ENCODE data around the gene RNF150. TPM values are rescaled to one million over a fixed set of nuclear protein-coding genes. Genes with fewer than 3 reads are reported as not detected.

RNF150 gene
- total and polyA plus RNA-seq, 2 of the 4 experiments (the other 2 are of a cell fraction): 6.2 to 18.1 TPM

GRCh38 chr4:141099326-141099725, 33.9 kb downstream of the RNF150 start:
- Histone ChIP-seq H3K9me3 (ENCODE audit: control insufficient read depth, insufficient read depth, low read length) (no peaks in the 10 kb centered on the region), H3K56ac (ENCODE audit: extremely low read depth, insufficient read depth, low read length) (no peak overlapping the region), H3K23ac (ENCODE audit: low read depth, low read length) (no peak overlapping the region), H3K4ac (ENCODE audit: low read depth, low read length) (no peak overlapping the region), H2AK5ac (ENCODE audit: low read depth, low read length) (no peak overlapping the region), H3K27me3 (ENCODE audit: control insufficient read depth, insufficient read depth, low read length) (no peaks in the 10 kb centered on the region), H2AK9ac (replicated peaks; ENCODE audit: low read depth, low read length, poor library complexity) (no peak overlapping the region), H3K9me1 (ENCODE audit: insufficient read depth, low read length) (no peaks in the 10 kb centered on the region), H4K8ac (ENCODE audit: low read depth in 2 of 2, low read length in 2 of 2) (no peak overlapping the region), H4K5ac (ENCODE audit: low read depth, low read length) (no peak overlapping the region), H3K4me3 (ENCODE audit: insufficient read depth, low read depth, low read length) (no peak overlapping the region), H2AFZ (replicated peaks; ENCODE audit: low read length, poor library complexity) (no peak overlapping the region), H2BK5ac (ENCODE audit: low read depth, low read length, poor library complexity, severe bottlenecking) (no peak overlapping the region), H3K4me1 (ENCODE audit: control insufficient read depth, insufficient read depth, low read length) (peaks cover 2% of the 10 kb centered on the region; the same call in 1 of the 2 replicates), H3K4me2 (ENCODE audit: low read depth, low read length) (no peak overlapping the region; the same call in 1 of the 2 replicates), H4K91ac (ENCODE audit: insufficient read depth, low read depth, low read length) (no peak overlapping the region), H3K79me1 (ENCODE audit: low read depth in 1 of 2, low read length in 2 of 2) (peaks cover 0 to 3% of the 10 kb centered on the region in 2 experiments; a peak in 1 of 4 replicates), H3K18ac (ENCODE audit: low read depth, low read length) (no peak overlapping the region), H4K20me1 (ENCODE audit: insufficient read depth, low read length) (no peaks in the 10 kb centered on the region), H3K36me3 (ENCODE audit: control insufficient read depth, insufficient read depth, low read length) (no peaks in the 10 kb centered on the region), H3K27ac (ENCODE audit: insufficient read depth, low read length) (no peak overlapping the region), H2BK15ac (ENCODE audit: low read depth, low read length) (no peak overlapping the region), H2BK120ac (ENCODE audit: low read depth, low read length) (no peak overlapping the region), H3K9ac (ENCODE audit: low read depth, low read length) (no peak overlapping the region), H3K14ac (replicated peaks; ENCODE audit: low read depth, low read length) (no peak overlapping the region), H2BK20ac (ENCODE audit: low read depth, low read length) (no peak overlapping the region)
- ATAC-seq (ENCODE audit: low read depth) (peak; percentile 54; the same call in 1 of the 2 replicates), DNase-seq (peak; percentile 51)
- intact Hi-C loops (cut with micrococcal nuclease) (no loop called here), in situ Hi-C loops (cut with MboI; ENCODE audit: low sequenced_read_pairs) (no loop called here), dilution Hi-C loops (cut with HindIII; ENCODE audit: low sequenced_read_pairs, unreplicated experiment) (no loop called here)
- ChIA-PET POLR2A (ENCODE audit: unreplicated experiment) (no interaction called here), CTCF (no interaction called here)
- TF ChIP-seq MXI1 (IDR thresholded peaks at IDR 0.05; ENCODE audit: borderline replicate concordance, low read depth, low read length): no peak
- TF ChIP-seq FOS (IDR thresholded peaks at IDR 0.05; ENCODE audit: low read depth, low read length): no peak
- no peak for TF ChIP-seq NFE2L2 (IDR thresholded peaks at IDR 0.05; ENCODE audit: low read depth, low read length)
- TF ChIP-seq ELK1 (IDR thresholded peaks at IDR 0.05; ENCODE audit: borderline replicate concordance, low read depth, low read length): no peak
- TF ChIP-seq CTCF (conservative IDR thresholded peaks at IDR 0.05; ENCODE audit: low read depth, low read length): no peak
- no peak for TF ChIP-seq MAZ (IDR thresholded peaks at IDR 0.05; ENCODE audit: borderline replicate concordance, low read depth, low read length)
- TF ChIP-seq RAD21 (IDR thresholded peaks at IDR 0.05; ENCODE audit: low read length): no peak
- no peak for TF ChIP-seq CEBPB (IDR thresholded peaks at IDR 0.05; ENCODE audit: low read depth, low read length)
- no peak for TF ChIP-seq MAFK (IDR thresholded peaks at IDR 0.05; ENCODE audit: low read depth, low read length)
- no peak for TF ChIP-seq SMC3 (IDR thresholded peaks at IDR 0.05; ENCODE audit: low read depth, low read length)
- no peak for TF ChIP-seq POLR2A (IDR thresholded peaks at IDR 0.05; ENCODE audit: low read depth, low read length)
- no peak for TF ChIP-seq RCOR1 (IDR thresholded peaks at IDR 0.05; ENCODE audit: insufficient replicate concordance, low read length)
- no peak for TF ChIP-seq BHLHE40 (IDR thresholded peaks at IDR 0.05; ENCODE audit: low read depth, low read length)
- no peak for TF ChIP-seq CHD1 (IDR thresholded peaks at IDR 0.05; ENCODE audit: low read depth, low read length)
- no peak for TF ChIP-seq RFX5 (IDR thresholded peaks at IDR 0.05; ENCODE audit: low read depth, low read length)
- 100% methylated on average over 1 of the region's 1 CpG; no CpG with 5 or more reads in 1 of the 2 experiments for WGBS, 2 experiments (ENCODE audit: extremely low coverage in 2 of 2, insufficient read length in 1 of 2)
- no TSS peak for BruUV-seq (replicated peaks)
